GM13976 (cell line): ENCODE measurements around the gene CAPN3.

Experiments used
- DNase-seq: peaks from one replicate; pipeline ENCODE4 v3.0.0; 2012; ENCODE audit warnings: low spot score
- in situ Hi-C: fragments of 300-500 bp; cut with MboI; formaldehyde crosslinking; loops from one replicate; pipeline ENCODE4 v1.12.0; 2022; ENCODE audit warnings: low sequenced_read_pairs, mixed read lengths, inconsistent platforms; ENCODE audit not compliant: unreplicated experiment
- TF ChIP-seq, protein P1 (sequence below): IDR thresholded peaks from 2 replicates; pipeline ENCODE4 v1.5.1; 2012; ENCODE audit warnings: borderline replicate concordance, mild to moderate bottlenecking; ENCODE audit not compliant: insufficient read depth; ENCODE audit errors: extremely low read depth, missing control alignments, control extremely low read depth

Gene CAPN3

GRCh38 chr15:42394106-42394505 lies 34.8 kb downstream of the CAPN3 start:
- TF ChIP-seq, protein P1, sequence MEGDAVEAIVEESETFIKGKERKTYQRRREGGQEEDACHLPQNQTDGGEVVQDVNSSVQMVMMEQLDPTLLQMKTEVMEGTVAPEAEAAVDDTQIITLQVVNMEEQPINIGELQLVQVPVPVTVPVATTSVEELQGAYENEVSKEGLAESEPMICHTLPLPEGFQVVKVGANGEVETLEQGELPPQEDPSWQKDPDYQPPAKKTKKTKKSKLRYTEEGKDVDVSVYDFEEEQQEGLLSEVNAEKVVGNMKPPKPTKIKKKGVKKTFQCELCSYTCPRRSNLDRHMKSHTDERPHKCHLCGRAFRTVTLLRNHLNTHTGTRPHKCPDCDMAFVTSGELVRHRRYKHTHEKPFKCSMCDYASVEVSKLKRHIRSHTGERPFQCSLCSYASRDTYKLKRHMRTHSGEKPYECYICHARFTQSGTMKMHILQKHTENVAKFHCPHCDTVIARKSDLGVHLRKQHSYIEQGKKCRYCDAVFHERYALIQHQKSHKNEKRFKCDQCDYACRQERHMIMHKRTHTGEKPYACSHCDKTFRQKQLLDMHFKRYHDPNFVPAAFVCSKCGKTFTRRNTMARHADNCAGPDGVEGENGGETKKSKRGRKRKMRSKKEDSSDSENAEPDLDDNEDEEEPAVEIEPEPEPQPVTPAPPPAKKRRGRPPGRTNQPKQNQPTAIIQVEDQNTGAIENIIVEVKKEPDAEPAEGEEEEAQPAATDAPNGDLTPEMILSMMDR, result no peak
- no peak for DNase-seq
- in situ Hi-C loops, result no loop called here

GRCh38 chr15:42395838-42396237 lies 36.5 kb downstream of the CAPN3 start:
- in situ Hi-C loops, result no loop called here
- no peak for DNase-seq
- TF ChIP-seq, protein P1, result no peak

- peak; percentile 59 for DNase-seq
- in situ Hi-C loops, result no loop called here
- TF ChIP-seq, protein P1, result no peak
These were observed 42.5 kb downstream of the CAPN3 start for GRCh38 chr15:42401544-42402454.

DNA sequence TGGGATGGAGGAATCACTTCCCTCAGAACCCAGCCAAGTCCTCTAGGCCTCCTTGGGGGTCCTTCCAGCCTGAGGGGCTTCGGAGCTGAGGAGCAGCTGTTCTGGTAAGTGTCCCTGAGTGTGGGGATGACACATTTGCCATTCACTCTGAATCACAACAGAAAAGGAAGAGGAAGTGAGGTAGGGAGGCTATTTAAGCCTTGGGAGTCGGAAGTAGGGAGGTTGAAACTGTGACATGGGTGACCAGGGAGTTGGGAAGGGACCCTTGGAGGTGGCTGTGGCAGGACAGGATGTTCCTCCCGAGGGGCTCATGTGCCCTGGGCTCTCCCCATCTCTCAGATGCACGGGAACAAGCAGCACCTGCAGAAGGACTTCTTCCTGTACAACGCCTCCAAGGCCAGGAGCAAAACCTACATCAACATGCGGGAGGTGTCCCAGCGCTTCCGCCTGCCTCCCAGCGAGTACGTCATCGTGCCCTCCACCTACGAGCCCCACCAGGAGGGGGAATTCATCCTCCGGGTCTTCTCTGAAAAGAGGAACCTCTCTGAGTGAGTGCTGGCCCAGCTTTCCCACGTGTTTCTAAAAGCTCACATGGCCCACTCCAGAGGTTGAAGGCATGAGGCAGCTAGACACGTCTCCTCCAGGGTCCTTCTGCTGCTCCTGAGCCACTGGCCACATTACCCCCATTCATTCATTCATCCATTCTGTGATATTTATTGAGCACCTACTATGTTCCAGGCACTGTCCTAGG lies 43.3 kb downstream of the CAPN3 start:
- TF ChIP-seq, protein P1, result no peak
- no peak for DNase-seq
- in situ Hi-C loops, result no loop called here

- in situ Hi-C loops, result no loop called here
- DNase-seq, result no peak
- TF ChIP-seq, protein P1, result no peak
These were observed 44.1 kb downstream of the CAPN3 start for GRCh38 chr15:42403389-42403788.

DNA sequence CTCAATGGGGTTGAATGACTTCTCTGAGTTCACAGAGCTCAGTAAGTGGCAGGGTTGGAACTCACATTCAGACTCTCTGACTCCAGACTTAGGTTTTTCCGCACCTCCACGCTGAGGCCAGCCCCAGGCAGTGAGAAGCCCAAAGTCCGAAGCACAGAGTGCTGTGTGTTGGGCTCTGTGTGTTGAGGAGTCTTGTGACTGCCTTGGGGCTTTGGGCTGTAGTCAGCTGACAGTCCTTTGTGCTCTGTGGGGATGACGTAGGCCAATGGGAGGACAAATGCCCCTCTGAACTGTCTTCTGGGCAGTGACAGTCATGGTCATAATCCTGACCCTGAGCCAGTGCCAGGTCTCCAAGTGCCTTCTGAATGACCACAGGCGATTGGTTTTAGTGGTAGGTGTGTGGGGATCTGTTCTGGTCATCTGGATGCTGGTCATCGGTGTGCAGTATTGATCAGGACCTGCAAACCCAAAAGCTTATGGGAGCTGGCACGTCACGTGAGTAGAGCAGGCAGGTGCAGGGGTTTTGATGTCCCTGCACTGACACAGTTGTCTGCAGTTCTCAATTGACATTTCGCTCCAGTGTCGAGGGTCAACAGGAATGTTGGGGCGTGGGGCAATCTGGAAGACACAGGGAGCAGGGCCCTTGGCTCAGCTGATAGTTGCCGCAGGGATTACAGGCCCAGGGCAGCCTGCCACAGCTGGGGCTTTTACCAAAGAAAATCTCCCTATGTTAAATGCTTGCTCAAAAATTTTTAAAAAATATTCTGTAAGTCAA lies 45.3 kb downstream of the CAPN3 start:
- DNase-seq, result no peak
- TF ChIP-seq, protein P1, result no peak
- in situ Hi-C loops, result no loop called here
